Measurements from ENCODE around the gene UBAC1.

DNA sequence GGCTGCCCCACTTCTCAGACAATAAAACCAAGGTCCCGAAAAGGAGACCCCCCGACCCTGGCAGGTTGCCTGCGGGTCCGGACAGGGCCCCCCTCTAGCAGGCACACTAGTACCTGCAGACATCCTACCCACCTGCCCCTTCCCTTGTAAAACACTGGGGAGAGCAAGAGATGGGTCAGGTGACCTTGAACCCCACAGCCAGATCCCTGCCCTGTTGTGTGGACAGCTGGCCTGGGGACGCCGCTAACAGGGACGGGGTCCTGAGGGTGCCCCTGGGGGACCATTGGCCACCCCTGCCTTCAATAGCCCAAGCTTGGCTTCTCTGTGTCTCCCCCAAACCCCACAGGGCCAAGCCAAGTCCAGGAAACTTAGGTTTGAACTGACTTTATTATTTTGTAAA lies 45.0 kb upstream of the UBAC1 start:
- TF ChIP-seq, protein P1, sequence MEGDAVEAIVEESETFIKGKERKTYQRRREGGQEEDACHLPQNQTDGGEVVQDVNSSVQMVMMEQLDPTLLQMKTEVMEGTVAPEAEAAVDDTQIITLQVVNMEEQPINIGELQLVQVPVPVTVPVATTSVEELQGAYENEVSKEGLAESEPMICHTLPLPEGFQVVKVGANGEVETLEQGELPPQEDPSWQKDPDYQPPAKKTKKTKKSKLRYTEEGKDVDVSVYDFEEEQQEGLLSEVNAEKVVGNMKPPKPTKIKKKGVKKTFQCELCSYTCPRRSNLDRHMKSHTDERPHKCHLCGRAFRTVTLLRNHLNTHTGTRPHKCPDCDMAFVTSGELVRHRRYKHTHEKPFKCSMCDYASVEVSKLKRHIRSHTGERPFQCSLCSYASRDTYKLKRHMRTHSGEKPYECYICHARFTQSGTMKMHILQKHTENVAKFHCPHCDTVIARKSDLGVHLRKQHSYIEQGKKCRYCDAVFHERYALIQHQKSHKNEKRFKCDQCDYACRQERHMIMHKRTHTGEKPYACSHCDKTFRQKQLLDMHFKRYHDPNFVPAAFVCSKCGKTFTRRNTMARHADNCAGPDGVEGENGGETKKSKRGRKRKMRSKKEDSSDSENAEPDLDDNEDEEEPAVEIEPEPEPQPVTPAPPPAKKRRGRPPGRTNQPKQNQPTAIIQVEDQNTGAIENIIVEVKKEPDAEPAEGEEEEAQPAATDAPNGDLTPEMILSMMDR (IDR thresholded peaks at IDR 0.05; ENCODE audit: insufficient read depth, low read length): no peak
- TF ChIP-seq POLR2AphosphoS5 (IDR thresholded peaks at IDR 0.05; ENCODE audit: low read depth) (no peak), GABPA (IDR thresholded peaks at IDR 0.05; ENCODE audit: low read depth) (no peak), SPI1 (IDR thresholded peaks at IDR 0.05; ENCODE audit: borderline replicate concordance, low read depth) (no peak)

Measured in HL-60 (cell line).